MM.1S (cell line): ENCODE results near the gene ALKBH8.

Experiments
- CTCF ChIP-seq: fragments of 300-600 bp; sonication (generic); IDR thresholded peaks from 2 replicates; pipeline ENCODE4 v1.5.1; 2016; ENCODE audit warnings: antibody characterized with exemption, low read length, mixed read lengths
- EZH2phosphoT487 ChIP-seq: fragments of 300-600 bp; sonication (generic); IDR thresholded peaks from 2 replicates; pipeline ENCODE4 v1.6.1; 2018; ENCODE audit warnings: antibody characterized with exemption, low read length

- no peak for TF ChIP-seq CTCF
- TF ChIP-seq EZH2phosphoT487, result no peak
These were observed 107.8 kb downstream of the ALKBH8 start, which contains the start of gene CWF19L2 for GRCh38 chr11:107457558-107458271.
